H54 (cell line): ENCODE measurements around the gene STRIP2.
"Not testable (repeated sequence)": the region's sequence is repeated elsewhere in the genome, so short reads cannot be mapped to it uniquely, and the experiment has no call there.

Experiments
- DNase-seq: peaks from one replicate; pipeline ENCODE4 v3.0.0; 2011; ENCODE audit warnings: low spot score, mixed read lengths; ENCODE audit not compliant: insufficient read length
- FAIRE-seq: peaks from 3 replicates; lab custom pipeline; 2011; peaks lifted over from hg19 to GRCh38; lab: Jason Lieb, UNC
- POLR2A ChIP-seq: IDR thresholded peaks from 2 replicates; pipeline ENCODE4 v1.6.1; 2011; ENCODE audit warnings: low read depth, mild to moderate bottlenecking, low read length

The STRIP2 gene

DNA sequence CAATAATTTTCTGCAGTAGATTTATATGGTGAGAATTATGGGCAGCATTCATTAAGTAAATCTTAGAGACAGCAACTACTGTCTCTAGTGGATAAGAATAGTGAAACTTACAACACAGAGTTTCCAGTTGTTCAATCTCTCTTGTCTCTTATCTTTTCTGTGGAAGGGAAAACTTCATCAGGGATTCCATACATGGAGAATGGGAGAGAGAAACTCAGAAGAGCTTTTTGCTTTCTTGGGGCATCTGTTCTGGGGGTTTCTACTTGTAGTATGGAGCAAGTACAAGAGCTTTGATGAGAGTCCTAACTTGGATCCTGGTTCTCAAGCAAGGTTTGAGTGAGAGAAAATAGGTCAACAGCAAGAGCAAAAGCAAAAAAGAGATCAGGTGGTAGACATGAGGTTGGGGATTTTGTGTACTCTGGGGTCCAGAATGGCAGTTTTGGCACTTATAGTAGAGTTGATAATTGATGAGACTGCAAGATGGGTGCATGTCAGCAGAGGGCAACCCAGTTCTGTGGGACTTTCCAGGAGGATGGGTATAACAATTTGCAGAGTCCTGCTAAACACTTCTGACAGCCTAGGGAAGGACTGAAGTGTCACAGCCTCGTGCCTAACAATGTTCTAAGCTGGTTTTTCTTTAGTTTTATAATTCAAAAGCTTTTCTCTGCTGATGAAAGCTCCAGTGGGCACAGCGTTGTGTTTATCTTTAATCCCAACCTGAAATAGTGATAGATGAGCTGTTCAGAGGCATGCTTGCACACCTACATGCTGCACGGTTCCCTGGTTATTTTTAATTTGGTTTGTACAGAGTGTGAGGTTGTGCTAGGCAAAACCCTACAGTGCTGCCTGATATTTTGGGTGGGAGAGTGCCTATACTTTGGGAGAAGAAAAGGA lies 32.0 kb upstream of the STRIP2 start:
- no peak for TF ChIP-seq POLR2A
- FAIRE-seq: no peak
- DNase-seq: no peak

GRCh38 chr7:129405527-129405926 lies 28.7 kb upstream of the STRIP2 start:
- no peak for FAIRE-seq
- no peak for TF ChIP-seq POLR2A
- DNase-seq: no peak

DNA sequence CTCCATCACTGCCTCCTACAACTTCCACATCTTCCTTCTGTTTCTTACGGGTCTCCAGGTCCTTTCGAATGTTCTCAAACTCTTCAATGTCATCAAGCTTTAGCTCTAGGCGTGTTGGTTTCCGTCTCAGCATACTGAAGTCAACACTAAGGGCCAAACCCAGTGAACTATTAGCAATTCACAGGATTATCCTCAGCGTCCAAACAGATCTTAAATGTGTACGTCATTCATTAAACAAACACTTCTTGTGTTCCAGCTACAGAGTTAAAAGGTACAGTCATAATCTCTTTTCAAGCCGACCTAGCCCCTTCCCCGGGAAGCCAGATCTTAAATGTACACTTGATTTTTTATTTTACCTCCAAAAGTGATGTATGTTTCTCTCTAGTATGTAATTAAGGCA lies 24.0 kb upstream of the STRIP2 start:
- FAIRE-seq: not testable (repeated sequence)

GRCh38 chr7:129412501-129412900 lies 21.7 kb upstream of the STRIP2 start:
- no peak for FAIRE-seq
- no peak for TF ChIP-seq POLR2A
- no peak for DNase-seq

More for the DNA sequence above, 24.0 kb upstream of the STRIP2 start:
- DNase-seq: not testable (repeated sequence)

GRCh38 chr7:129417073-129417472 lies 17.2 kb upstream of the STRIP2 start:
- FAIRE-seq (no peak), DNase-seq (no peak)
- TF ChIP-seq POLR2A: no peak

DNA sequence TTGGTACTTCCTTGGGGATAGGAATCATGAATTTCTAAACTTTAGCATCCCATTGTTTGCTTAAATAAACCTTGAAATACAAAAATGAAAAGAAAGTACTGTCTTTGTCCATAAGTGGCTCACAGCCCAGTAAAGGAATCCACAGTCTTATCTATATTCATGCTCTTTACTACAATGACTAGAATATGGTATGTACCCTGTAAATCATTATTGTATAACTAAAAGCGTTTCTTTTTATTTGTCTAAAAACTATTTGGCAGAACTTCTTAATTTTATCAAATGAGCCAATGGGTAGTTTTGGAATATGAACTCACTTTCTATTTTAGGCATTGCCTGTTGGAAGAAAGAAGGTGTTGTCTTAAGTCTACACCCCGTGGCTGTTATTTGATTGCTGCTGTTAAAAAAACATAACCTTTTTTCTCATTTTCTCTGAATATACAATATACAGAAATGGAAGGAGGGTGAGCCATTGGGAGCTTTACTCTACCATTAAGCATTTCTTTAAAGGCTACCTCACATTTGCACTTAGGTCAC lies 12.4 kb upstream of the STRIP2 start:
- FAIRE-seq (no peak), DNase-seq (no peak)
- no peak for TF ChIP-seq POLR2A

- no peak for FAIRE-seq
- DNase-seq: no peak
- TF ChIP-seq POLR2A: no peak
Measured at GRCh38 chr7:129422727-129423126, 11.5 kb upstream of the STRIP2 start.

- no peak for TF ChIP-seq POLR2A
- no peak for DNase-seq
- FAIRE-seq: no peak
Measured at GRCh38 chr7:129423700-129424410, 10.4 kb upstream of the STRIP2 start.

DNA sequence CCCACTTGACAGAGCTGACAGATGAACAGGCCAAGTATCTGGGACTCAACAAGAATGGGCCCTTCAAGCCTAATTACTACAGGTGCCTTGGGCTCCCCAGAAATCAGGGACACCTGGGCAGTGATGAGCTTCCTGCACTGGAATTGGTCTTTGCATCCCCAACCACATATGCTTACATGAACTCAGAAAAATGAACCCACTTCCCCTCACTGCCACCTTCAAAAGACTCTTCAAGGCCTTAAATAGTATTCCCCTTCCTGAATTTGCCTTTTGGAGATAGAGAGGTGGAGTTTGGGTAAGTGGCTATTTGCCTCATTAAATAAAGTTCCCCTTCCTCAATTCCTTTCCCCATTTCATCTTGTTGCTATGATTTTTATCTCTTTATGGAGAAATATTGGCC lies 7.8 kb upstream of the STRIP2 start:
- DNase-seq (no peak), FAIRE-seq (no peak)
- no peak for TF ChIP-seq POLR2A

- TF ChIP-seq POLR2A: no peak
- no peak for FAIRE-seq
- DNase-seq: no peak
Measured at GRCh38 chr7:129427526-129428045, 6.6 kb upstream of the STRIP2 start.

DNA sequence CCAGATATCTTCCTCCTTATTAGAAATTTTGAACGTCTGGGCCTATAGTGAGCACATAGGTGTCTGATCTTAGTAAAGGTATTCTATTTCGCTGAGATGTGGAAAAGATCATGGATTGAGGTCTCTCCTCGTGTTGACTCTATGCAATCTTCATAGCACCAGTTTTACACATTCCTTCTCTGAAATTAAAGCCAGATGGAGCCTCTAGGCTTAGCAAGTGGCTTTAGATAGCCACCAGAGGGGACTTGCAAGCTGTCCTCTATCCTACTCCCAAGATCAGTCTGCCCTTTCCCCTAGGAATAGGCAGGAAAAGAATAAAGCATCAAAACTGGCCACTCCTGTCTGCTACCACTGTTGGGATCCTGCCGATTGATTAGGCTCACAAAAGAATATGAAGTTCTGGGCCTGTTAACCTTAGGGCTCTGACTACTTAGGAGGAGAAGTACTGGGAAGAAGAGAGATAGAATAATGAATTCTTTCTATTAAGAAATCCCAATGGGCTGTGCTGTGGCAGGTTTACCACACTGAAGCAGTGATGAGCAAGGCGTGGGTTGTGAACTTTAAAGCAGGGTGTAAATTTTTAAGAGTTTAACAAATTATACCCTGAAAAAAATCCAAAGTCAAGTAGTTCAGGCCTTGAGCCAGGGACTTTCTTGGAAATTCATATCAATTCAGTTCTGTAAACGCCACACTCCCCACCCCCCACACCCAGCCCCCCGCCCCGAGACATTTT lies 2.2 kb upstream of the STRIP2 start:
- TF ChIP-seq POLR2A: no peak
- FAIRE-seq: no peak
- DNase-seq: no peak

GRCh38 chr7:129434675-129435318 lies 565 bp downstream of the STRIP2 start:
- no peak for TF ChIP-seq POLR2A
- FAIRE-seq (no peak), DNase-seq (no peak)

- TF ChIP-seq POLR2A: no peak
- no peak for DNase-seq
- FAIRE-seq: no peak
Measured at GRCh38 chr7:129435414-129435829, 1.2 kb downstream of the STRIP2 start.
